Osteoblast (primary cell): ENCODE results near the gene PARD3B. TPM values are rescaled to one million over a fixed set of nuclear protein-coding genes. Genes with fewer than 3 reads are reported as not detected.

Source experiments
- DNase-seq: peaks from one replicate; pipeline ENCODE4 v3.0.0; 2011; ENCODE audit warnings: low spot score, mixed read lengths; ENCODE audit not compliant: insufficient read length; ENCODE audit errors: missing footprints
- H2AFZ ChIP-seq: 2 replicates; pipeline ENCODE4 v1.6.0; 2011; ENCODE audit warnings: mild to moderate bottlenecking, low read length
- H3K27ac ChIP-seq: 2 replicates; pipeline ENCODE4 v1.5.1; 2011; ENCODE audit warnings: mild to moderate bottlenecking, low read depth, low read length, moderate library complexity
- H3K27me3 ChIP-seq: 2 replicates; pipeline ENCODE4 v1.6.0; 2012; ENCODE audit warnings: mild to moderate bottlenecking, control low read depth, inconsistent platforms, low read length, moderate library complexity; ENCODE audit not compliant: insufficient read depth
- H3K36me3 ChIP-seq: 2 replicates; pipeline ENCODE4 v1.5.1; 2011; ENCODE audit warnings: mild to moderate bottlenecking, low read length, control low read depth, moderate library complexity; ENCODE audit not compliant: insufficient read depth
- H3K4me1 ChIP-seq: 2 replicates; pipeline ENCODE4 v1.5.1; 2011; ENCODE audit warnings: mild to moderate bottlenecking, low read length, control low read depth, moderate library complexity; ENCODE audit not compliant: insufficient read depth
- H3K4me2 ChIP-seq: 2 replicates; pipeline ENCODE4 v1.6.0; 2011; ENCODE audit warnings: mild to moderate bottlenecking, low read length; ENCODE audit not compliant: insufficient read depth
- H3K4me3 ChIP-seq: fragments of 200-600 bp; sonication (generic); 3 replicates; pipeline ENCODE4 v1.5.1; 2012; ENCODE audit warnings: mild to moderate bottlenecking, low read length, inconsistent platforms; ENCODE audit not compliant: insufficient read depth
- H3K79me2 ChIP-seq: 2 replicates; pipeline ENCODE4 v1.6.0; 2012; ENCODE audit warnings: mild to moderate bottlenecking, low read length, control low read depth, inconsistent platforms; ENCODE audit not compliant: insufficient read depth
- H3K9me3 ChIP-seq: 2 replicates; pipeline ENCODE4 v1.5.1; 2011; ENCODE audit warnings: low read depth, low read length, control low read depth
- H4K20me1 ChIP-seq: 2 replicates; pipeline ENCODE4 v1.6.0; 2012; ENCODE audit warnings: mild to moderate bottlenecking, low read length, control low read depth; ENCODE audit not compliant: insufficient read depth
- total RNA-seq: library from RNA; depleted of rRNA; stranded (reverse); fragments of >200 nt; gene quantifications from 2 replicates; pipeline ENCODE4 v1.2.3, GENCODE V29; 2012
- TF ChIP-seq, protein P1 (sequence below): IDR thresholded peaks from 2 replicates; pipeline ENCODE4 v1.5.1; 2011; ENCODE audit warnings: mild to moderate bottlenecking, low read depth, low read length, moderate library complexity; ENCODE audit errors: extremely low read depth

PARD3B gene
- total RNA-seq, 1 donor = 22.4 TPM

DNA sequence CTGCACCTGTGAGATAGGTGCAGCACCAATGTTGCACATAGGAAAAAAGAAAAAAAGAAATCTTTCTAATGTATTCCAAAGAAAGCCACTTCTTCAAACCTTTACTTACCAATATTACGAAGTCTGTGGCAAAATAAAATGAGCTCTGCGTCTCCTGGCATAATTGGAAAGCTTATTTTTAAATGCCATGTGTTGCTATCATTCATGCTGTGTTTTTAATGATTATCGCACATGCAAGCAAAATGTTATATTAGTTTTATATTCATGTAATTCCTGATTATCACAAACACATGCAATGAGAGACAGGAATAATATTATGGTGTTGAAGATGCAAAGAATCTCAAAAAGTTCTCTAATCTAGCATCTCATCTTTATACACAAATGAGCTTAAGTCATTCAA, 47.0 kb upstream of the PARD3B start:
- Histone ChIP-seq H2AFZ (no peak overlapping the region), H4K20me1 (no peaks in the 10 kb centered on the region), H3K79me2 (no peaks in the 10 kb centered on the region), H3K4me2 (no peak overlapping the region), H3K4me1 (no peaks in the 10 kb centered on the region), H3K9me3 (no peaks in the 10 kb centered on the region), H3K27me3 (no peaks in the 10 kb centered on the region), H3K36me3 (no peaks in the 10 kb centered on the region), H3K27ac (no peak overlapping the region), H3K4me3 (no peak overlapping the region)
- DNase-seq = no peak
- TF ChIP-seq, protein P1, sequence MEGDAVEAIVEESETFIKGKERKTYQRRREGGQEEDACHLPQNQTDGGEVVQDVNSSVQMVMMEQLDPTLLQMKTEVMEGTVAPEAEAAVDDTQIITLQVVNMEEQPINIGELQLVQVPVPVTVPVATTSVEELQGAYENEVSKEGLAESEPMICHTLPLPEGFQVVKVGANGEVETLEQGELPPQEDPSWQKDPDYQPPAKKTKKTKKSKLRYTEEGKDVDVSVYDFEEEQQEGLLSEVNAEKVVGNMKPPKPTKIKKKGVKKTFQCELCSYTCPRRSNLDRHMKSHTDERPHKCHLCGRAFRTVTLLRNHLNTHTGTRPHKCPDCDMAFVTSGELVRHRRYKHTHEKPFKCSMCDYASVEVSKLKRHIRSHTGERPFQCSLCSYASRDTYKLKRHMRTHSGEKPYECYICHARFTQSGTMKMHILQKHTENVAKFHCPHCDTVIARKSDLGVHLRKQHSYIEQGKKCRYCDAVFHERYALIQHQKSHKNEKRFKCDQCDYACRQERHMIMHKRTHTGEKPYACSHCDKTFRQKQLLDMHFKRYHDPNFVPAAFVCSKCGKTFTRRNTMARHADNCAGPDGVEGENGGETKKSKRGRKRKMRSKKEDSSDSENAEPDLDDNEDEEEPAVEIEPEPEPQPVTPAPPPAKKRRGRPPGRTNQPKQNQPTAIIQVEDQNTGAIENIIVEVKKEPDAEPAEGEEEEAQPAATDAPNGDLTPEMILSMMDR = no peak

DNA sequence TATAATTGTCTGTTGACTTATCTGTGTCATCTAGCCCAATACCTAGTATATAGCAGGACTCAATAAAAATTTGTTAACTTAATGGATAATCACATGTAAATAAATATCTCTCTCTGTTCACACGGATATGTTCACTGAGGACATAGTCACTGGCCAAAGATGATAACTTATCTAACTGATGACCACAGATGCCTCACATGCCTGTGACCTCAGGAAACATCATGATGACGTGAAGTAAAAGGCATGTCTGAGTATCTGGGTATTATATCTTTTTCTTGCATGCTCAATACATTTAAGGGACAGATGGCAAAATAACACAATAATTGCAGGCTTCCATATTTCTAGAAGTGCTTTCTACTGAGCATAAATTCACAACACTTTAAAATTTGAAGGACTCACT, 41.4 kb upstream of the PARD3B start:
- Histone ChIP-seq H3K27ac (no peak overlapping the region), H3K79me2 (no peaks in the 10 kb centered on the region), H3K4me1 (peaks cover 10% of the 10 kb centered on the region), H3K9me3 (no peaks in the 10 kb centered on the region), H3K4me3 (no peak overlapping the region), H3K4me2 (no peak overlapping the region), H3K36me3 (no peaks in the 10 kb centered on the region), H2AFZ (no peak overlapping the region), H4K20me1 (no peaks in the 10 kb centered on the region), H3K27me3 (no peaks in the 10 kb centered on the region)
- TF ChIP-seq, protein P1 = no peak
- no peak for DNase-seq

DNA sequence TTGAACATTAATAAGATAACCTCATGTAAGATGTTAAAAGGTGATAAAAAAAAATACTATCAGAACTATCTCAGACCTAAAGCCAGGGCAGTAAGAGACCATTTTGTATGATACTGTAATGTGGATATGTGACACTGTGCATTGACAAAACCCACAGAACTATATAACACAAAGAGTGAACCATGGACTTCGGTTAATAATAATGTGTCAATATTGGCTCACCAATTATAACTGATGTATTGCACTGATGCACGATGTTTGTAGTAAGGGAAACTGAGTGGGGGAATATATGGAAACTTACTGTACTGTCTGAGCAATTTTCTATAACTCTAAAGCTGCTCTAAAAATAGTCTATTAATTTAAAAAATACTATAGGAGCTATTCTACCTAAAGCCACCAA, 40.7 kb upstream of the PARD3B start:
- DNase-seq = no peak
- Histone ChIP-seq H3K36me3 (no peaks in the 10 kb centered on the region), H3K27me3 (no peaks in the 10 kb centered on the region), H3K27ac (peak overlapping the region; percentile 79), H3K9me3 (no peaks in the 10 kb centered on the region), H3K4me2 (no peak overlapping the region), H4K20me1 (no peaks in the 10 kb centered on the region), H2AFZ (no peak overlapping the region), H3K79me2 (no peaks in the 10 kb centered on the region), H3K4me1 (peaks cover 10% of the 10 kb centered on the region), H3K4me3 (no peak overlapping the region)
- TF ChIP-seq, protein P1 = no peak

DNA sequence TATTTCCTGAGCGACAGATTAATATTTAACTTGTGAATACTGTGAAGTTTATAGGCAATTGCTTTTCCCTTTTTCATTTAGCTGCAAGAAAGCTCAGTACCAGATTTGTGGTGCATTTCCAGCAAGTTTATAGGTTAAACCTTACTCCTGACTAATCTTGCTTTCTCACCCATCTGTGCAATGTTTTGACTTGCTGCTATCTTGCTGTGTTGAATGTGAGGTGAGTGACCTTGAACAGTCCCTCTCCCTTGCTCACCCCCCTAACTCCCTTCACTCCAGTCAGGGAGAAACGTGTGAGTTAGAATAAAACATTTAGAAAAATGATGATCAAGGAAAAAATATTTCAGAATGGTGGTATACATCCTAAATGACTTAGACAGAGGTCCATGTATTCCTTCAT, 39.8 kb upstream of the PARD3B start:
- H3K4me3 ChIP-seq = no peak overlapping the region
- no peaks in the 10 kb centered on the region for H4K20me1 ChIP-seq
- H3K4me1 ChIP-seq = peaks cover 10% of the 10 kb centered on the region
- TF ChIP-seq, protein P1 = no peak
- no peaks in the 10 kb centered on the region for H3K36me3 ChIP-seq
- no peak for DNase-seq
- no peaks in the 10 kb centered on the region for H3K79me2 ChIP-seq
- H3K4me2 ChIP-seq = no peak overlapping the region
- H3K27ac ChIP-seq = peak overlapping the region; percentile 79
- H3K9me3 ChIP-seq = no peaks in the 10 kb centered on the region
- H3K27me3 ChIP-seq = no peaks in the 10 kb centered on the region
- H2AFZ ChIP-seq = no peak overlapping the region
